Fibroblast of skin of scalp (primary cell): ENCODE results near the gene KLHL28.

Source experiments
- DNase-seq: peaks from one replicate; pipeline ENCODE4 v3.0.0-alpha.2; 2013

The KLHL28 gene

GRCh38 chr14:44960646-44961045 is 1.1 kb downstream of the KLHL28 start:
- DNase-seq: no peak

- no peak for DNase-seq
These were observed 1.6 kb downstream of the KLHL28 start for GRCh38 chr14:44960146-44960545.

GRCh38 chr14:44959538-44959937 is 2.2 kb downstream of the KLHL28 start:
- DNase-seq: no peak

GRCh38 chr14:44956866-44957265 is 4.9 kb downstream of the KLHL28 start:
- no peak for DNase-seq

- no peak for DNase-seq
These were observed 6.2 kb downstream of the KLHL28 start for GRCh38 chr14:44955528-44955927.

GRCh38 chr14:44954750-44955149 is 7.0 kb downstream of the KLHL28 start:
- DNase-seq: no peak

GRCh38 chr14:44952391-44953110 is 9.2 kb downstream of the KLHL28 start:
- DNase-seq: no peak

- no peak for DNase-seq
These were observed 10.7 kb downstream of the KLHL28 start for GRCh38 chr14:44951051-44951450.

GRCh38 chr14:44945264-44945663 is 16.5 kb downstream of the KLHL28 start:
- peak; percentile 89 for DNase-seq

- no peak for DNase-seq
These were observed 17.6 kb downstream of the KLHL28 start for GRCh38 chr14:44944107-44944506.

GRCh38 chr14:44942436-44942835 is 19.3 kb downstream of the KLHL28 start:
- no peak for DNase-seq

GRCh38 chr14:44941591-44941990 is 20.2 kb downstream of the KLHL28 start:
- DNase-seq: peak; percentile 45

GRCh38 chr14:44940944-44941343 is 20.8 kb downstream of the KLHL28 start:
- DNase-seq: no peak

GRCh38 chr14:44940211-44940610 is 21.5 kb downstream of the KLHL28 start:
- peak; percentile 68 for DNase-seq

GRCh38 chr14:44937547-44937946 is 24.2 kb downstream of the KLHL28 start:
- no peak for DNase-seq

- no peak for DNase-seq
These were observed 26.6 kb downstream of the KLHL28 start for GRCh38 chr14:44935155-44935554.

- DNase-seq: no peak
These were observed 33.0 kb downstream of the KLHL28 start for GRCh38 chr14:44928793-44929192.

GRCh38 chr14:44914849-44915248 is 46.9 kb downstream of the KLHL28 start:
- DNase-seq: peak; percentile 26

- no peak for DNase-seq
These were observed 49.5 kb downstream of the KLHL28 start for GRCh38 chr14:44912041-44912869.

- DNase-seq: no peak
These were observed 50.9 kb downstream of the KLHL28 start for GRCh38 chr14:44910821-44911220.

- DNase-seq: no peak
These were observed 60.1 kb downstream of the KLHL28 start for GRCh38 chr14:44901696-44902095.

GRCh38 chr14:44898551-44898950 is 63.2 kb downstream of the KLHL28 start:
- no peak for DNase-seq

GRCh38 chr14:44897845-44898151 is 63.9 kb downstream of the KLHL28 start:
- DNase-seq: no peak
